Spleen (tissue), 11 donors: ENCODE results near the gene TSPAN18. TPM values are rescaled to one million over a fixed set of nuclear protein-coding genes. Genes with fewer than 3 reads are reported as not detected.

ENCODE experiments used
- DNase-seq: peaks from one replicate; pipeline ENCODE4 v3.0.0-alpha.2; 2020
- H3K27ac ChIP-seq, 8 donors: fragments of 200-600 bp; sonication (generic) in 7 of 8; 1 replicate in 4 of 8; 2 replicates in 4 of 8; pipeline versions ENCODE4 v1.5.0 to v1.8.0; 2016 to 2021; ENCODE audit warnings: inconsistent platforms in 4 of 8, mild to moderate bottlenecking in 4 of 8, moderate library complexity in 1 of 8
- H3K27me3 ChIP-seq, 7 donors: fragments of 200-600 bp; sonication (generic) in 6 of 7; replicated peaks in 1 of 7; 1 replicate in 4 of 7; 2 replicates in 3 of 7; pipeline versions ENCODE4 v1.5.0 to v1.8.0; 2016 to 2021; ENCODE audit warnings: inconsistent platforms in 3 of 7, mild to moderate bottlenecking in 1 of 7
- H3K36me3 ChIP-seq, 6 donors: fragments of 200-600 bp; sonication (generic) in 5 of 6; 1 replicate in 4 of 6; 2 replicates in 2 of 6; pipeline versions ENCODE4 v1.5.0 to v1.8.0; 2016 to 2021; ENCODE audit warnings: inconsistent platforms in 2 of 6
- H3K4me1 ChIP-seq, 6 donors: fragments of 200-600 bp; sonication (generic) in 5 of 6; 1 replicate in 3 of 6; 2 replicates in 3 of 6; pipeline versions ENCODE4 v1.5.0 to v1.8.0; 2016 to 2021; ENCODE audit warnings: inconsistent platforms in 3 of 6
- H3K4me3 ChIP-seq, 8 donors: fragments of 200-600 bp; sonication (generic) in 7 of 8; 1 replicate in 4 of 8; 2 replicates in 4 of 8; pipeline versions ENCODE4 v1.5.0 to v1.8.0; 2016 to 2021; ENCODE audit warnings: inconsistent platforms in 4 of 8, mild to moderate bottlenecking in 4 of 8, moderate library complexity in 2 of 8
- H3K9me3 ChIP-seq, 8 donors: fragments of 200-600 bp; sonication (generic) in 7 of 8; 1 replicate in 4 of 8; 2 replicates in 4 of 8; pipeline versions ENCODE4 v1.5.0 to v1.8.0; 2016 to 2021; ENCODE audit warnings: inconsistent platforms in 4 of 8
- POLR2A ChIP-seq, 3 donors: fragments of 450-650 bp; IDR thresholded peaks; one replicate each; pipeline ENCODE4 v1.5.1; 2017; ENCODE audit warnings: antibody characterized with exemption in 3 of 3, mild to moderate bottlenecking in 1 of 3
- POLR2AphosphoS5 ChIP-seq, 3 donors: sonication (generic); formaldehyde crosslinking; IDR thresholded peaks; one replicate each; pipeline ENCODE4 v1.5.1; 2017; ENCODE audit warnings: antibody characterized with exemption in 3 of 3
- WGBS, 5 donors: extraction: QIAGEN DNeasy Blood & Tissue Kit in 3 of 5; methylation state at CpG; one replicate each; pipeline versions ENCODE4 v1.1.5 to v1.1.7; 2013 to 2018; 5-methylcytosine and 5-hydroxymethylcytosine counted together
- intact Hi-C: fragments of 100-400 bp; cut with DNase I; formaldehyde crosslinking; loops from one replicate; pipeline ENCODE4 v1.15.0; 2023; ENCODE audit warnings: low total_unique reads
- polyA plus RNA-seq, 3 donors: library from polyadenylated mRNA; stranded (reverse); fragments of 200-250 nt; gene quantifications; one replicate each; pipeline ENCODE4 v1.2.1, GENCODE V29; 2013
- total RNA-seq, 7 donors: library from RNA; depleted of rRNA in 3 of 7; stranded (reverse); fragments of >200 nt in 3 of 7; fragmentation: NEBNext Ultra II Directional in 4 of 7; extraction: Animal tissue kit (Norgen Biotek cat#: 25700) in 4 of 7; gene quantifications; one replicate each; pipeline versions ENCODE4 v1.1.0 to v1.2.1, GENCODE V29; 2016 to 2021
- TF ChIP-seq, protein P1 (sequence below), 11 experiments: fragments of 200-600 bp in 7 of 11; fragments of 450-650 bp in 4 of 11; sonication (generic) in 4 of 11; IDR thresholded peaks in 8 of 11; conservative IDR thresholded peaks in 3 of 11; 1 replicate in 7 of 11; 2 replicates in 4 of 11; pipeline versions ENCODE4 v1.4.0 to v1.8.0; 2016 to 2021; ENCODE audit warnings: antibody characterized with exemption in 11 of 11, inconsistent platforms in 4 of 11, mild to moderate bottlenecking in 1 of 11
- donor health status: healthy with polysubstance abuse.
- donor health status: DM: no; HTN: no; CAD: no; lungs with moderate emphysema.
- donor health status: DM: no; HTN: no; CAD: no.
- donor health status: Bipolar disorder and iron deficiency.
- donor health status: healthy.
- donor health status: DM: no; HTN: no; CAD: no.
- donor health status: DM: yes; HTN: yes; CAD: no.

TSPAN18 gene
- total and polyA plus RNA-seq, 10 donors = 2.1 to 47.5 (median 21.3) TPM

DNA sequence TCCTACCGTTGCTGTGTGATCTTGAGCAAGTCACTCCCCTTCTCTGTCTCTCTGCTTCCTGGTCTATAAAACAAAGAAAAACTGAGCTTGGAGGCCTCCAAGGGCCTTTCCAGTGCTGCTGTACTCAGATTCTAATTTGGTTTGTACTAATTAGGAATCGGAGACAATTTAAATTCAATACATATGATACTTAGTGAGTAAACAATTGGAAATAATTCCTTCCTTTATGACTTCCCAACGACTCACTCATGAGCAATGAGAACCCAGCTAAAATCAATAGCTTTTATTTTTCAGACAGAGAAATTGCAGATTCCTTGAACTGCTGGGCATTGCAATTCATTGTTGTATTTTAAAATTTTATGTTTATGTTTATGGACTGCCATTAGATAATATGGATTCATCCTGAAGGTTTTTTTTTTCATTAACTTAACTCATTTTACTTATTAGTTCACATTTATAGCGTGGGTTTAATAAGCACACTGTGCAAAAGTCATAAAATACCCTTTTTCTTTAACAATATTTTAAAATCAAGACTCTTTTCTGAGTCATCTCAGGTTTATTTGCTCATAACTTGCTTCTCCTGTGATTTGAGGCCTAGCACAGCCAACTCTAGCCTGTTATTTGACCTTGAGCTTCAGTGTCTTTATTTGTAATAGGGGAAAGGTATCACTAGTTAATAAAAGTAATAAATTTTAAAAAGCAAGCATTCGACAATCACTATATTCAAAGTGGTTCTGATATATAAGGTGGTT is 128.2 kb downstream of the TSPAN18 start:
- TF ChIP-seq, protein P1, sequence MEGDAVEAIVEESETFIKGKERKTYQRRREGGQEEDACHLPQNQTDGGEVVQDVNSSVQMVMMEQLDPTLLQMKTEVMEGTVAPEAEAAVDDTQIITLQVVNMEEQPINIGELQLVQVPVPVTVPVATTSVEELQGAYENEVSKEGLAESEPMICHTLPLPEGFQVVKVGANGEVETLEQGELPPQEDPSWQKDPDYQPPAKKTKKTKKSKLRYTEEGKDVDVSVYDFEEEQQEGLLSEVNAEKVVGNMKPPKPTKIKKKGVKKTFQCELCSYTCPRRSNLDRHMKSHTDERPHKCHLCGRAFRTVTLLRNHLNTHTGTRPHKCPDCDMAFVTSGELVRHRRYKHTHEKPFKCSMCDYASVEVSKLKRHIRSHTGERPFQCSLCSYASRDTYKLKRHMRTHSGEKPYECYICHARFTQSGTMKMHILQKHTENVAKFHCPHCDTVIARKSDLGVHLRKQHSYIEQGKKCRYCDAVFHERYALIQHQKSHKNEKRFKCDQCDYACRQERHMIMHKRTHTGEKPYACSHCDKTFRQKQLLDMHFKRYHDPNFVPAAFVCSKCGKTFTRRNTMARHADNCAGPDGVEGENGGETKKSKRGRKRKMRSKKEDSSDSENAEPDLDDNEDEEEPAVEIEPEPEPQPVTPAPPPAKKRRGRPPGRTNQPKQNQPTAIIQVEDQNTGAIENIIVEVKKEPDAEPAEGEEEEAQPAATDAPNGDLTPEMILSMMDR (IDR thresholded peaks at IDR 0.05 in 8 of 11, conservative IDR thresholded peaks at IDR 0.05 in 3 of 11) = no peak
- TF ChIP-seq POLR2AphosphoS5 (IDR thresholded peaks at IDR 0.05) (no peak), POLR2A (IDR thresholded peaks at IDR 0.05) (no peak)
- Histone ChIP-seq H3K4me3 (no peak overlapping the region), H3K4me1 (peaks cover 0 to 31% (median 6%) of the 10 kb centered on the region in 6 donors), H3K27me3 (no peaks in the 10 kb centered on the region), H3K27ac (no peak overlapping the region), H3K36me3 (no peaks in the 10 kb centered on the region), H3K9me3 (no peaks in the 10 kb centered on the region)
- 74 to 85% (median 79%) methylated on average over 5 of the region's 5 CpGs for WGBS, 5 donors
- no peak for DNase-seq
- intact Hi-C loops = no loop called here

- Histone ChIP-seq H3K4me1 (peaks cover 0 to 29% (median 6%) of the 10 kb centered on the region in 6 donors), H3K4me3 (no peak overlapping the region), H3K27ac (no peak overlapping the region), H3K27me3 (no peaks in the 10 kb centered on the region), H3K36me3 (no peaks in the 10 kb centered on the region), H3K9me3 (no peaks in the 10 kb centered on the region)
- no peak for DNase-seq
- TF ChIP-seq, protein P1 (IDR thresholded peaks at IDR 0.05 in 8 of 11, conservative IDR thresholded peaks at IDR 0.05 in 3 of 11) = no peak
- TF ChIP-seq POLR2A (IDR thresholded peaks at IDR 0.05) = no peak
- intact Hi-C loops = no loop called here
These were observed 128.7 kb downstream of the TSPAN18 start for GRCh38 chr11:44855493-44855849.

DNA sequence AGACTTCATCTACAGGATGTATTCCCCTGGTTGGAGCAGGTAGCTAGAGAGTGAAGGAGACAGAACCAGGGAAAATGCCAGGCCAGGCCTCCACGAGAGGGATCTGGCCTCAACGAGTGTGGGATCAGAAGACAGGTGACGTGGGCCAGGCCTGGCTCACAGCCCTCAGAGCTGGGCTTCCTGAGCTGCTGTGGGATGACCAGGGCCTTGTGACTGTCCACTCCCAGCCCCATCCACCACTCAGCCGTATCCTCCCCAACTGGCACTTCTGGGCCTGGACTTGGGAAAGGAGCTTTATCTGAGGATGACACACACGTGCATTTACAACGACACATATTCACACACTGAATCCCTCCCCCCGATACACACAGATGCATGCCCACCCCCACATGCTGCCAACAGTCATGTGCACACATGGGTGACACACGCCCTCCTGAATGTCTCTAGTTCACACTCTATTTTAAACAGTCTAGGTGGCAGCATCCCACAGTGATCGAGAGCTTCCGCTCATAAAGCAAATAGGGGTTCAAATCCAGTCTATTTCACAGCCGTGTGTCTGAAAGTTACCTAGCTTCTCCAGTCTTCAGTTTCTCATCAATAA is 130.8 kb downstream of the TSPAN18 start:
- Histone ChIP-seq H3K36me3 (no peaks in the 10 kb centered on the region), H3K4me1 (peaks cover 0 to 28% (median 14%) of the 10 kb centered on the region in 6 donors), H3K4me3 (no peak overlapping the region), H3K9me3 (no peaks in the 10 kb centered on the region), H3K27ac (no peak overlapping the region), H3K27me3 (peaks cover 0 to 4% (median 0%) of the 10 kb centered on the region in 7 donors)
- DNase-seq = no peak
- no peak for TF ChIP-seq POLR2A (IDR thresholded peaks at IDR 0.05)
- TF ChIP-seq, protein P1 (IDR thresholded peaks at IDR 0.05 in 8 of 11, conservative IDR thresholded peaks at IDR 0.05 in 3 of 11) = no peak
- TF ChIP-seq POLR2AphosphoS5 (IDR thresholded peaks at IDR 0.05) = no peak
- 86 to 92% (median 87%) methylated on average over 11 of the region's 11 CpGs for WGBS, 5 donors
- intact Hi-C loops = no loop called here

GRCh38 chr11:44858796-44859527 is 132.2 kb downstream of the TSPAN18 start:
- Histone ChIP-seq H3K4me1 (peaks cover 0 to 27% (median 14%) of the 10 kb centered on the region in 6 donors), H3K36me3 (no peaks in the 10 kb centered on the region), H3K4me3 (no peak overlapping the region), H3K27me3 (peaks cover 0 to 4% (median 0%) of the 10 kb centered on the region in 7 donors), H3K27ac (no peak overlapping the region), H3K9me3 (no peaks in the 10 kb centered on the region)
- intact Hi-C loops = no loop called here
- TF ChIP-seq, protein P1 (IDR thresholded peaks at IDR 0.05 in 8 of 11, conservative IDR thresholded peaks at IDR 0.05 in 3 of 11) = no peak
- TF ChIP-seq POLR2A (IDR thresholded peaks at IDR 0.05) = no peak
- TF ChIP-seq POLR2AphosphoS5 (IDR thresholded peaks at IDR 0.05) = no peak
- WGBS, 5 donors = 85 to 91% (median 86%) methylated on average over 14 of the region's 14 CpGs
- peak; percentile 33 for DNase-seq
